Spleen (tissue), 11 donors: ENCODE measurements around the gene PIK3C2A. TPM values are rescaled to one million over a fixed set of nuclear protein-coding genes. Genes with fewer than 3 reads are reported as not detected.

Experiments used
- DNase-seq: peaks from one replicate; pipeline ENCODE4 v3.0.0-alpha.2; 2020
- H3K27ac ChIP-seq, 8 donors: fragments of 200-600 bp; sonication (generic) in 7 of 8; 1 replicate in 4 of 8; 2 replicates in 4 of 8; pipeline versions ENCODE4 v1.5.0 to v1.8.0; 2016 to 2021; ENCODE audit warnings: inconsistent platforms in 4 of 8, mild to moderate bottlenecking in 4 of 8, moderate library complexity in 1 of 8
- H3K27me3 ChIP-seq, 7 donors: fragments of 200-600 bp; sonication (generic) in 6 of 7; replicated peaks in 1 of 7; 1 replicate in 4 of 7; 2 replicates in 3 of 7; pipeline versions ENCODE4 v1.5.0 to v1.8.0; 2016 to 2021; ENCODE audit warnings: inconsistent platforms in 3 of 7, mild to moderate bottlenecking in 1 of 7
- H3K36me3 ChIP-seq, 6 donors: fragments of 200-600 bp; sonication (generic) in 5 of 6; 1 replicate in 4 of 6; 2 replicates in 2 of 6; pipeline versions ENCODE4 v1.5.0 to v1.8.0; 2016 to 2021; ENCODE audit warnings: inconsistent platforms in 2 of 6
- H3K4me1 ChIP-seq, 6 donors: fragments of 200-600 bp; sonication (generic) in 5 of 6; 1 replicate in 3 of 6; 2 replicates in 3 of 6; pipeline versions ENCODE4 v1.5.0 to v1.8.0; 2016 to 2021; ENCODE audit warnings: inconsistent platforms in 3 of 6
- H3K4me3 ChIP-seq, 8 donors: fragments of 200-600 bp; sonication (generic) in 7 of 8; 1 replicate in 4 of 8; 2 replicates in 4 of 8; pipeline versions ENCODE4 v1.5.0 to v1.8.0; 2016 to 2021; ENCODE audit warnings: inconsistent platforms in 4 of 8, mild to moderate bottlenecking in 4 of 8, moderate library complexity in 2 of 8
- H3K9me3 ChIP-seq, 8 donors: fragments of 200-600 bp; sonication (generic) in 7 of 8; 1 replicate in 4 of 8; 2 replicates in 4 of 8; pipeline versions ENCODE4 v1.5.0 to v1.8.0; 2016 to 2021; ENCODE audit warnings: inconsistent platforms in 4 of 8
- CTCF ChIP-seq, 11 experiments: fragments of 200-600 bp in 7 of 11; fragments of 450-650 bp in 4 of 11; sonication (generic) in 4 of 11; IDR thresholded peaks in 8 of 11; conservative IDR thresholded peaks in 3 of 11; 1 replicate in 7 of 11; 2 replicates in 4 of 11; pipeline versions ENCODE4 v1.4.0 to v1.8.0; 2016 to 2021; ENCODE audit warnings: antibody characterized with exemption in 11 of 11, inconsistent platforms in 4 of 11, mild to moderate bottlenecking in 1 of 11
- POLR2A ChIP-seq, 3 donors: fragments of 450-650 bp; IDR thresholded peaks; one replicate each; pipeline ENCODE4 v1.5.1; 2017; ENCODE audit warnings: antibody characterized with exemption in 3 of 3, mild to moderate bottlenecking in 1 of 3
- POLR2AphosphoS5 ChIP-seq, 3 donors: sonication (generic); formaldehyde crosslinking; IDR thresholded peaks; one replicate each; pipeline ENCODE4 v1.5.1; 2017; ENCODE audit warnings: antibody characterized with exemption in 3 of 3
- WGBS, 5 donors: extraction: QIAGEN DNeasy Blood & Tissue Kit in 3 of 5; methylation state at CpG; one replicate each; pipeline versions ENCODE4 v1.1.5 to v1.1.7; 2013 to 2018; 5-methylcytosine and 5-hydroxymethylcytosine counted together
- intact Hi-C: fragments of 100-400 bp; cut with DNase I; formaldehyde crosslinking; loops from one replicate; pipeline ENCODE4 v1.15.0; 2023; ENCODE audit warnings: low total_unique reads
- polyA plus RNA-seq, 3 donors: library from polyadenylated mRNA; stranded (reverse); fragments of 200-250 nt; gene quantifications; one replicate each; pipeline ENCODE4 v1.2.1, GENCODE V29; 2013
- total RNA-seq, 7 donors: library from RNA; depleted of rRNA in 3 of 7; stranded (reverse); fragments of >200 nt in 3 of 7; fragmentation: NEBNext Ultra II Directional in 4 of 7; extraction: Animal tissue kit (Norgen Biotek cat#: 25700) in 4 of 7; gene quantifications; one replicate each; pipeline versions ENCODE4 v1.1.0 to v1.2.1, GENCODE V29; 2016 to 2021
- donor health status: healthy with polysubstance abuse.
- donor health status: DM: no; HTN: no; CAD: no; lungs with moderate emphysema.
- donor health status: DM: no; HTN: no; CAD: no.
- donor health status: Bipolar disorder and iron deficiency.
- donor health status: healthy.
- donor health status: DM: no; HTN: no; CAD: no.
- donor health status: DM: yes; HTN: yes; CAD: no.

The PIK3C2A gene
- total and polyA plus RNA-seq, 10 donors = 6.1 to 79.3 (median 59.4) TPM

DNA sequence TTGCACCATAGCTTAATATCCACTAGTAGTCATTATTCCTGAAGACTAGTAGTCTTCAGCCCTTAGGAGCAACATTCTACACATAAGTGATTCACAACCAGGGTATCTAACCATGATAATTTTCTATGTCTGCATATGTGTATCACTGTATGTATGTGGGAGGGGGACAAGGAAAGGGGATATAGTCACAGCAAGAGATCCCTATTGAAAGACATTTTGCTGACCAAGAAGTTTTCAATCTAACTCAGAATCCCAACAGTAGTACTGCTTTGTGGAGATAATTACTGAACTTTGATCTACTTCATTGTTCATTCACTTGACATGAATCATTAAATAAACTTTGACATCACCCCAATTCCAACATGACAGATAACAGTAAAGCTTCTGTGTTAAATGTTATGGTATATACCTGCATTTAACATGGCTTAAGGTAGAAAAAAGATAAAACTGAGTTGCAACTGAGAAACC lies 10.3 kb downstream of the PIK3C2A start:
- TF ChIP-seq POLR2AphosphoS5 (IDR thresholded peaks at IDR 0.05) (no peak), POLR2A (IDR thresholded peaks at IDR 0.05) (no peak), CTCF (IDR thresholded peaks at IDR 0.05 in 8 of 11, conservative IDR thresholded peaks at IDR 0.05 in 3 of 11) (no peak)
- Histone ChIP-seq H3K36me3 (peaks cover 0 to 42% (median 15%) of the 10 kb centered on the region in 6 donors), H3K9me3 (no peaks in the 10 kb centered on the region), H3K27ac (no peak overlapping the region), H3K4me3 (no peak overlapping the region), H3K4me1 (peaks cover 0 to 31% (median 12%) of the 10 kb centered on the region in 6 donors), H3K27me3 (no peaks in the 10 kb centered on the region)
- intact Hi-C loops = no loop called here
- DNase-seq = no peak

GRCh38 chr11:17188675-17189074 lies 19.1 kb downstream of the PIK3C2A start:
- no peaks in the 10 kb centered on the region for H3K27me3 ChIP-seq
- H3K4me1 ChIP-seq = peaks cover 0 to 15% (median 0%) of the 10 kb centered on the region in 6 donors
- H3K9me3 ChIP-seq = no peaks in the 10 kb centered on the region
- WGBS, 5 donors = 83 to 98% (median 94%) methylated on average over 2 of the region's 2 CpGs
- H3K27ac ChIP-seq = no peak overlapping the region
- peaks cover 0 to 53% (median 11%) of the 10 kb centered on the region in 6 donors for H3K36me3 ChIP-seq
- no peak overlapping the region for H3K4me3 ChIP-seq
- TF ChIP-seq CTCF (IDR thresholded peaks at IDR 0.05 in 8 of 11, conservative IDR thresholded peaks at IDR 0.05 in 3 of 11) (no peak), POLR2AphosphoS5 (IDR thresholded peaks at IDR 0.05) (no peak), POLR2A (IDR thresholded peaks at IDR 0.05) (no peak)
- DNase-seq = no peak
- intact Hi-C loops = no loop called here

DNA sequence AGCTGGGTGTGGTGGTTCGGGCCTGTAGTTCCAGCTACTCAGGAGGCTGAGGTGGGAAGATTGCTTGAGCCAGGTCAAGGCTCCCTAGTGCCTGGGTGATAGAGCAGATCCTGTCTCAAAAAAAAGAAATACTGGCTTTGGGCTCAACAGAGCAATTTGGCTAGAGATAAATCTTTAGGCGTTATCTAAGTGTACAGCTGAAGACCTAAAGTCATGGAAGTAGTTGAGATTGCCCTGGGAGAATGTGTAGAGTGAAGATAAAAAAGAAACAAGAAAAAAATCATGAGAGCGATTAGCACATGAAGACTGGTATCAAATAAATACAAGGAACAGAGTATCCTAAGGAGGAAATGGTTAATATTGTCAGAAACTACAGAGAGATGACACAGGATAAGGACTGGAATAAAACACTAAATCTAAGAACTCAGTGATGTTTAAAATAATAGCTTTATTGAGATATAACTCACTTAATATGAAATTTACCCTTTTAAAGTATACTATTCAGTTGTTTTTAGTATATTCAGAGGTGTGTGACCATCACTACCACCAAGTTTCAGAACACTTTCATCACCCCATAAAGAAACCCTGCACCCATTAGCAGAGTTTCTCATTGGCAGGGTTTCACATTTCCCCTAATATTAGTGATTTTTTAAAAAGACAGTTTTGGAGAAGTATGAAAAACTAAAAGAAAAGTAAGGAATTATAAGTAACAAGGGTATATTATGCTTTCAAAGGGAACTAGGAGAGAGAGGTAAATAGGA lies 20.7 kb downstream of the PIK3C2A start:
- H3K4me1 ChIP-seq = peaks cover 0 to 15% (median 0%) of the 10 kb centered on the region in 6 donors
- DNase-seq = no peak
- TF ChIP-seq POLR2AphosphoS5 (IDR thresholded peaks at IDR 0.05) (no peak), CTCF (IDR thresholded peaks at IDR 0.05 in 8 of 11, conservative IDR thresholded peaks at IDR 0.05 in 3 of 11) (no peak), POLR2A (IDR thresholded peaks at IDR 0.05) (no peak)
- WGBS, 5 donors = 80 to 91% (median 87%) methylated on average over 3 of the region's 3 CpGs
- H3K27me3 ChIP-seq = no peaks in the 10 kb centered on the region
- H3K36me3 ChIP-seq = peaks cover 0 to 53% (median 11%) of the 10 kb centered on the region in 6 donors
- no peak overlapping the region for H3K4me3 ChIP-seq
- no peaks in the 10 kb centered on the region for H3K9me3 ChIP-seq
- intact Hi-C loops = no loop called here
- no peak overlapping the region for H3K27ac ChIP-seq

- H3K36me3 ChIP-seq = peaks cover 0 to 47% (median 9%) of the 10 kb centered on the region in 6 donors
- peaks cover 0 to 15% (median 0%) of the 10 kb centered on the region in 6 donors for H3K4me1 ChIP-seq
- intact Hi-C loops = no loop called here
- no peak for TF ChIP-seq CTCF (IDR thresholded peaks at IDR 0.05 in 8 of 11, conservative IDR thresholded peaks at IDR 0.05 in 3 of 11)
- TF ChIP-seq POLR2AphosphoS5 (IDR thresholded peaks at IDR 0.05) = no peak
- no peak for TF ChIP-seq POLR2A (IDR thresholded peaks at IDR 0.05)
- no peaks in the 10 kb centered on the region for H3K27me3 ChIP-seq
- no peak overlapping the region for H3K27ac ChIP-seq
- no peak overlapping the region for H3K4me3 ChIP-seq
- DNase-seq = no peak
- 94 to 100% (median 94%) methylated on average over 2 of the region's 2 CpGs for WGBS, 5 donors
- H3K9me3 ChIP-seq = no peaks in the 10 kb centered on the region
These were observed 21.8 kb downstream of the PIK3C2A start for GRCh38 chr11:17185938-17186337.
